22Rv1 (cell line): Measurements from ENCODE around the gene MDFIC2.
"Not testable (repeated sequence)": the region's sequence is repeated elsewhere in the genome, so short reads cannot be mapped to it uniquely, and the experiment has no call there.

Source experiments
- H3K27ac ChIP-seq: fragments of 450-650 bp; 2 replicates; pipeline ENCODE4 v1.5.1; 2017
- CTCF ChIP-seq: fragments of 450-650 bp; IDR thresholded peaks from 2 replicates; pipeline ENCODE4 v1.5.1; 2017; ENCODE audit warnings: mild to moderate bottlenecking
- ZFX ChIP-seq: fragments of 450-650 bp; IDR thresholded peaks from 2 replicates; pipeline ENCODE4 v1.6.1; 2017; ENCODE audit warnings: antibody characterized with exemption, borderline replicate concordance

The MDFIC2 gene

GRCh38 chr3:70315021-70315420 is 2.6 kb upstream of the MDFIC2 start:
- TF ChIP-seq ZFX (no peak), CTCF (no peak)
- no peak overlapping the region for H3K27ac ChIP-seq

- no peak overlapping the region for H3K27ac ChIP-seq
- no peak for TF ChIP-seq CTCF
- no peak for TF ChIP-seq ZFX
Observed at GRCh38 chr3:70310809-70311208, 1.6 kb downstream of the MDFIC2 start.

GRCh38 chr3:70309591-70309990 is 2.8 kb downstream of the MDFIC2 start:
- TF ChIP-seq ZFX, result no peak
- no peak for TF ChIP-seq CTCF

GRCh38 chr3:70308760-70309159 is 3.7 kb downstream of the MDFIC2 start:
- TF ChIP-seq CTCF (peak; percentile 34), ZFX (no peak)
- H3K27ac ChIP-seq, result no peak overlapping the region

More at GRCh38 chr3:70309591-70309990, 2.8 kb downstream of the MDFIC2 start:
- H3K27ac ChIP-seq, result no peak overlapping the region

- H3K27ac ChIP-seq, result no peak overlapping the region
- no peak for TF ChIP-seq ZFX
- no peak for TF ChIP-seq CTCF
Observed at GRCh38 chr3:70306736-70307135, 5.7 kb downstream of the MDFIC2 start.

- no peak overlapping the region for H3K27ac ChIP-seq
- TF ChIP-seq CTCF, result no peak
- TF ChIP-seq ZFX, result no peak
Observed at GRCh38 chr3:70298385-70298784, 14.1 kb downstream of the MDFIC2 start.

GRCh38 chr3:70291097-70291482 is 21.3 kb downstream of the MDFIC2 start:
- no peak for TF ChIP-seq ZFX
- TF ChIP-seq CTCF, result no peak
- H3K27ac ChIP-seq, result no peak overlapping the region

GRCh38 chr3:70290431-70291096 is 21.9 kb downstream of the MDFIC2 start:
- H3K27ac ChIP-seq, result not testable (repeated sequence)
